Sciatic nerve (tissue), 2 donors: ENCODE measurements around the gene ADAM8. TPM values are rescaled to one million over a fixed set of nuclear protein-coding genes. Genes with fewer than 3 reads are reported as not detected.
"Not testable (repeated sequence)": the region's sequence is repeated elsewhere in the genome, so short reads cannot be mapped to it uniquely, and the experiment has no call there.

Experiments used
- ATAC-seq: fragments of 200-7000 bp; cut with Tn5 transposase; one replicate; pipeline ENCODE4 v1.9.1; 2020; ENCODE audit warnings: mild to moderate bottlenecking, moderate library complexity
- DNase-seq: peaks from one replicate; pipeline ENCODE4 v3.0.0-alpha.2; 2020; ENCODE audit warnings: low spot score
- intact Hi-C: fragments of 100-400 bp; cut with DNase I; formaldehyde crosslinking; loops from one replicate; pipeline ENCODE4 v1.14.2; 2022
- total RNA-seq: library from RNA; stranded (reverse); fragmentation: NEBNext Ultra II Directional; extraction: Animal tissue kit (Norgen Biotek cat#: 25700); gene quantifications from one replicate; pipeline ENCODE4 v1.2.1, GENCODE V29; 2021
- donor health status: DM: no; HTN: no; CAD: no.
- donor health status: DM: no; HTN: no; CAD: no.

Gene ADAM8
- total RNA-seq, 1 donor from 2014 or later = 20.7 TPM

GRCh38 chr10:133272301-133272963, 4.2 kb downstream of the ADAM8 start:
- no peak for DNase-seq
- no peak for ATAC-seq

GRCh38 chr10:133271521-133272300, 5.0 kb downstream of the ADAM8 start:
- intact Hi-C loops = no loop called here
- no peak for ATAC-seq
- DNase-seq = no peak

More at GRCh38 chr10:133272301-133272963, 4.2 kb downstream of the ADAM8 start:
- intact Hi-C loops = no loop called here

- ATAC-seq (no peak), DNase-seq (no peak)
- intact Hi-C loops = no loop called here
Observed at GRCh38 chr10:133270773-133271297, 5.8 kb downstream of the ADAM8 start.

GRCh38 chr10:133270204-133270603, 6.5 kb downstream of the ADAM8 start:
- DNase-seq (no peak), ATAC-seq (no peak)
- intact Hi-C loops = no loop called here

GRCh38 chr10:133269367-133269766, 7.3 kb downstream of the ADAM8 start:
- intact Hi-C loops = no loop called here
- DNase-seq = no peak
- no peak for ATAC-seq

- ATAC-seq (no peak), DNase-seq (no peak)
- intact Hi-C loops = no loop called here
Observed at GRCh38 chr10:133268532-133268931, 8.1 kb downstream of the ADAM8 start.

- DNase-seq = no peak
- intact Hi-C loops = no loop called here
- ATAC-seq = no peak
Observed at GRCh38 chr10:133267829-133268228, 8.8 kb downstream of the ADAM8 start.

GRCh38 chr10:133267293-133267692, 9.4 kb downstream of the ADAM8 start:
- no peak for ATAC-seq
- DNase-seq = no peak
- intact Hi-C loops = no loop called here

GRCh38 chr10:133266056-133266795, 10.4 kb downstream of the ADAM8 start:
- no peak for DNase-seq
- no peak for ATAC-seq
- intact Hi-C loops = no loop called here

- intact Hi-C loops, ATAC-seq, DNase-seq: not testable (repeated sequence)
Observed at GRCh38 chr10:133265052-133265451, 11.6 kb downstream of the ADAM8 start.

GRCh38 chr10:133264461-133264860, 12.2 kb downstream of the ADAM8 start:
- intact Hi-C loops = no loop called here
- ATAC-seq = no peak
- no peak for DNase-seq

- DNase-seq = no peak
- no peak for ATAC-seq
- intact Hi-C loops = no loop called here
Observed at GRCh38 chr10:133263674-133264073, 13.0 kb downstream of the ADAM8 start.

- intact Hi-C loops = no loop called here
- DNase-seq (no peak), ATAC-seq (no peak)
Observed at GRCh38 chr10:133262696-133263095, 14.0 kb downstream of the ADAM8 start.

- intact Hi-C loops = no loop called here
- DNase-seq (peak; percentile 97), ATAC-seq (peak; percentile 67)
Observed at GRCh38 chr10:133261726-133262325, 14.8 kb downstream of the ADAM8 start.

- intact Hi-C loops = no loop called here
- peak; percentile 80 for DNase-seq
- peak; percentile 28 for ATAC-seq
Observed at GRCh38 chr10:133260895-133261725, 15.6 kb downstream of the ADAM8 start.

GRCh38 chr10:133259602-133259989, 17.1 kb downstream of the ADAM8 start:
- intact Hi-C loops = no loop called here

GRCh38 chr10:133258818-133259601, 17.7 kb downstream of the ADAM8 start:
- intact Hi-C loops = no loop called here
- DNase-seq (peak; percentile 88), ATAC-seq (peak; percentile 77)

More at GRCh38 chr10:133259602-133259989, 17.1 kb downstream of the ADAM8 start:
- ATAC-seq (no peak), DNase-seq (no peak)
